HG03432 (cell line): ENCODE results near the gene CHAD.

Source experiments
- ATAC-seq: cut with Tn5 transposase; IDR thresholded peaks from one replicate; pipeline ENCODE4 v1.9.1; 2021; ENCODE audit warnings: mild to moderate bottlenecking, moderate library complexity; ENCODE audit not compliant: unreplicated experiment

CHAD gene, protein sequence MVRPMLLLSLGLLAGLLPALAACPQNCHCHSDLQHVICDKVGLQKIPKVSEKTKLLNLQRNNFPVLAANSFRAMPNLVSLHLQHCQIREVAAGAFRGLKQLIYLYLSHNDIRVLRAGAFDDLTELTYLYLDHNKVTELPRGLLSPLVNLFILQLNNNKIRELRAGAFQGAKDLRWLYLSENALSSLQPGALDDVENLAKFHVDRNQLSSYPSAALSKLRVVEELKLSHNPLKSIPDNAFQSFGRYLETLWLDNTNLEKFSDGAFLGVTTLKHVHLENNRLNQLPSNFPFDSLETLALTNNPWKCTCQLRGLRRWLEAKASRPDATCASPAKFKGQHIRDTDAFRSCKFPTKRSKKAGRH

GRCh38 chr17:50468304-50469207, at the start of gene CHAD:
Gene CHAD (minus strand): TSS chr17:50468880. CDS start chr17:50468813, 67 bp downstream.
- ATAC-seq: no peak

- no peak for ATAC-seq
Measured at GRCh38 chr17:50517504-50518383, 49.1 kb upstream of the CHAD start.

DNA sequence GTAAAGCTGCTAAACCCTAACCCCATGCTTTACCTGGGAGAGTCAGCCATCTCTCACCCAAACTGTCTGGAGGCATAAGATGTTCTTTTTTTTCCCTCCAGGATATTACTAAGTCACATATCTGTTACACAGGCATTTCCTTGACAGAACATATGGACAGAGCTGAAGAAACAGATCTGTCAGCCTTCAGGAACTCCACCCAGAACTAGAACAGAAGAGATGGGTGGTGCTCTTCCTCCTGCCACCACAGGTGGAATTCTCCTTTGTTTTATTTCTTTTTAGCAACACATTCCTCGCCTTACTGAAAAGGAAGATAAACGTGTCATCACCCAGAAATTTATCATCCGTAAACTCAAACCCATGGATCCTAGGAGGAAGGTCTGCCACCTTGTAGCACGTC, 48.3 kb upstream of the CHAD start:
- ATAC-seq: no peak

DNA sequence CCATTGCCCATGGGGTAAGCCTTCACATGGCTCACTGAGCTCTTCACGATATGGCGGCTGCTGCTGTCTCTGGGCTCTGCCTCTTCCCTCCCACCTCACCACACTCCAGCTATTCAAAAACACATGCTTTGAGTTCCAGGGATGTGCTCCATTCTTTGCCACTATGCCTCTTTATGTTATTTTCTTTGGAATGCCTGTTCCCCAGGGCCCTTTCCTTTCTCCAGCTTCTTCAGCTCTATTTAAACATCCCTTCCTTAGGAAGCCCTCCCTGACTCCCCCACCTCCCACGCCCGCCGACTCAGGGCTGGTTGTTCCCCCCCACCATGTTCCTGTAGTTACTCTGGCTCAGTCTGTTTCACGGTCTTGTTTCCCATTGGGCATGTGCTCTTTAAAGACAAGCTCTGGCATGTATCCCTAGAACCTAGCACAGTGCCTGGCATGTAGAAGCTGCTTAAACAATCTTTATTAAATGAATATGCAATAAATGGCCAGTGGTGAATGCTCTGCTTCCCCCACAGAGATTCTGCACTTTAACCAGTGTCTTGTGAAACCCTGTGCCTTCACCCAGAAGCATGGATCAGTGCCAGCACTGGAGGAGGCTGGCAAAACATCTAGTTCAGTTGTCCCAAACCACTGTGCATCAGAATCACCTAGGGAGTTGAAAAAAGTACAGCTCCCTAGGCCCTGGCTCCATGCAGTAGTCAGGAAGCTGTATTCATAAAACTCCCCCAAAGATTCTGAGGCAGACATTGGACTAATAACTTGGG, 46.4 kb upstream of the CHAD start:
- ATAC-seq: no peak

- no peak for ATAC-seq
Measured at GRCh38 chr17:50514388-50514787, 45.7 kb upstream of the CHAD start.

DNA sequence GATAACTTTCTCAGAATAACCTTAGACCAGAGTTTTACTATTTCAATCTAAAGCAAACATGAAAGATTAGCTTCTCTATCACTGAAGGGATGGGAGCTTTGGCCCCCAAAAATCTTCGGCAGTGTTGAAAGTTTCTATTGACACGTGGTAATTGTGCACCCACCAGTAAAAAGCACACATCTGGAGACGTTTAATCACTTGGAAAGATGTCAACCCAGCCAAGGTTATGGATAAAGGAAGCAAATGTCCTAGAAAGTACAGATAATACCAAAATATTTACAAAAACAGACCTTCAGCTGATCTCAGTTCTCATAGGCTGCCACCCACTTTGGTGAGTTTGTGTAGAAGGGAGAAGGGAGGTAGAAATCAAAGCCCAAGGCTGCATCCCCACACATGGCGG, 44.8 kb upstream of the CHAD start:
- ATAC-seq: no peak

- peak; percentile 72 for ATAC-seq
Measured at GRCh38 chr17:50511058-50511457, 42.4 kb upstream of the CHAD start.

GRCh38 chr17:50508573-50509460, 40.1 kb upstream of the CHAD start:
- ATAC-seq: no peak

DNA sequence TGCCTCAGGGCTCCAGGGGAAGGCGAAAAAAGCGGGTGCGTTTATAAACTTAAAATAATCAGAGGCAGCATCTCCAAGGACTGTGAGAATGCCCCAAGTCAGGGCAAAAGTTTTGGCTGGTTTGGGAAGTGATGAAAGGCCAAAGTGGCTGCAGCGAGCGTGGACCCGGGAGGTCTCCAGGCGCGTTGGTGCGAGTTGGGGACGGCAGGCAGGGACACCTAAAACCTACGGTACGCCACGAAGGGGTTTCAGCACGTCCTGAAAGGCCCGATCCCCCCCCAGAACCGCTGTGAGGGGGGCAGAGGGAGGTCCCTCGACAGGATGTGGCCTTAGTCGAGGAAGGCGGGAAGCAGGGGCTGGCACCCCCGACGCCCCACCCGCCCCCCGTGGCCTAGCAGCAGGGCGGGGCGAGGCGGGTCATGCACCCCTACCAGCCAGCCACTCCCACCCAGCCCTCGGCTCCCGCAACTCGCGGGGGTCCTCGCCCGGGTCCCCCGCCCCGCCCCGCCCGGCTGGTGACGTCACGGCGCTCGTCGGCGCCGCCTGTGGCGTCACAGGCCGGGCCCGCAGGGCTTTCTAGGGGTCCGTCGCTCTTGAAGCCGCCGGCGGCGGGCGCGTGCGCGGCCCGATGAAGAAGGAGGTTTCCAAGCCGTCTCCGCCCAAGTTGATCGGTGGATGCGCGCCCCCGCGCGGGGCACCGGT, 39.3 kb upstream of the CHAD start, which contains the start of gene MYCBPAP:
TSS of gene MYCBPAP (plus strand) at position 569 of the 702 bp plus-strand sequence. CDS start 236 bp downstream, outside the sequence.
- ATAC-seq: peak; percentile 62

DNA sequence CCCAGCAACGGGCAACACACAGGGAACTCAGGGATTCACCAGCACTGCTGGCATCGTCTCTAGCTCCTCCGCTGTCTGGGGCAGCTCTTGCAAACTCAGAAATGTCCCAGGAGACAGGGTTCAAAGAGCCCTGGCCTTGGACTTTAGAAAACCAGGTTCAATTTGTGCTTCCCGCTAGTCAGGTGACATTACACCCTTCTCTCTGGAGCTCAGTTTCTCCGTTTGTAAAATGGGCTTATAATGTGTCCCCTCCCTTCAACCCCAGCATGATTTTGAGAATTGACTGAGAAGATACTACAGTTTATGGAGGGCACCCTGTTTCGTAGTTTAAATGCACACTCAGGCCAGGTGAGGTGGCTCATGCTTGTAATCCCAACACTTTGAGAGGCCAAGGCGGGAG, 37.6 kb upstream of the CHAD start:
- no peak for ATAC-seq

DNA sequence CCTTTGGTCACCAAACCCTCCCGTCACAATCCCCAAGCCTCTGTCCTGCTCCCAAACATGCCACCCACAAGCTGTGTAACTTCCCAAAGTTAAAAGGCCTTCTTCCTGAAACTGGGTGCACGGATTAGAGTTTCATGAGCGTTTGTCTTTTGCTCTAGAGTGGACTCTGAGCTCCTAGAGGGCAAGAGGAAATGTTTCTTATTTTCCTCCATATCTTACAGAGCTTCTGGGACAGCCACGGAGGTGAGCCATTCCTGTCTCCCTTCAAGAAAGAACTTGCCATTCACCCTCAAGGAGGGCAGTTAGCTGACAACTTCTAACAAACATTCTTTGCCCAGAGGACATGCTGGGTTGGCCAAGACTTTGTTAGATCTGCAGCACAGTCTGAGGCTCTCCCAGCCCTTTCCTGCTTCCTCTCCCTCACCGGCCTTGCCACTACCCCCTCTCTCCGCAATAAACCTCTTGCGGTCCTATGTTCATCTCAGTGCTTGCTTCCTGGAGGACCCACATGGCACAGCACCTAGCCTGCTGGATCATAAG, 37.0 kb upstream of the CHAD start:
- no peak for ATAC-seq

- ATAC-seq: no peak
Measured at GRCh38 chr17:50502301-50502990, 33.8 kb upstream of the CHAD start.

GRCh38 chr17:50501054-50501453, 32.4 kb upstream of the CHAD start:
- no peak for ATAC-seq

GRCh38 chr17:50499721-50500120, 31.0 kb upstream of the CHAD start:
- no peak for ATAC-seq

- no peak for ATAC-seq
Measured at GRCh38 chr17:50499270-50499669, 30.6 kb upstream of the CHAD start.

- no peak for ATAC-seq
Measured at GRCh38 chr17:50498021-50498874, 29.6 kb upstream of the CHAD start.

GRCh38 chr17:50495918-50496317, 27.2 kb upstream of the CHAD start:
- ATAC-seq: no peak
